ENCODE data around the gene TRAF2.

The TRAF2 gene

DNA sequence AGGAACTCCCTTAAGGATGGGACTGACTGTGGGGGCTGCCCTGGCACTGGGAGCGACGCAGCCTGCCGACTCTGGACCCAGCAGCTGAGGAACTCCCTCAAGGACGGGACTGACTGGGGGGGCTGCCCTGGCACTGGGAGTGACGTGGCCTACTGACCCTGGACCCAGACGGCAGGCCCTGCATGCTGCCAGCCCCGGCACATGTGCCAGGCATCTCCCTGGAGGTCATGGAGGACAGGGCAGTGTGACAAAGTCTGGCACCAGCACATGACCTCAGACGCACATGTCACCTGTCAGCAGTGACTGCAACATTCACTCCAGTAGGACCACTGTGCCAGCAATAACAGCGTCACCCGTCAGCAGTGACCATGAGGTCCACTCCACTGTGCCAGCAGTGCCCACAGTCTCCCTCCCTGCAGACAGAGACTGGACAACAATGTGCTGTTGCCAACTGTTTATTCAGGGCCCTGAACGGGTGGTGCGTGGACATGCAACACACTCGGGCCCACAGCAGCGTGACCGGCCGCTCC, 53.7 kb downstream of the TRAF2 start:
- Mint-ChIP-seq H3K4me1 (peaks cover 21% of the 10 kb centered on the region), H3K4me3 (no peak overlapping the region), H3K27ac (peak overlapping the region in 1 of 2 donors; percentile 95), H3K9me3 (no peaks in the 10 kb centered on the region), H3K27me3 (no peaks in the 10 kb centered on the region)
- ATAC-seq = no peak
- no peak for DNase-seq

DNA sequence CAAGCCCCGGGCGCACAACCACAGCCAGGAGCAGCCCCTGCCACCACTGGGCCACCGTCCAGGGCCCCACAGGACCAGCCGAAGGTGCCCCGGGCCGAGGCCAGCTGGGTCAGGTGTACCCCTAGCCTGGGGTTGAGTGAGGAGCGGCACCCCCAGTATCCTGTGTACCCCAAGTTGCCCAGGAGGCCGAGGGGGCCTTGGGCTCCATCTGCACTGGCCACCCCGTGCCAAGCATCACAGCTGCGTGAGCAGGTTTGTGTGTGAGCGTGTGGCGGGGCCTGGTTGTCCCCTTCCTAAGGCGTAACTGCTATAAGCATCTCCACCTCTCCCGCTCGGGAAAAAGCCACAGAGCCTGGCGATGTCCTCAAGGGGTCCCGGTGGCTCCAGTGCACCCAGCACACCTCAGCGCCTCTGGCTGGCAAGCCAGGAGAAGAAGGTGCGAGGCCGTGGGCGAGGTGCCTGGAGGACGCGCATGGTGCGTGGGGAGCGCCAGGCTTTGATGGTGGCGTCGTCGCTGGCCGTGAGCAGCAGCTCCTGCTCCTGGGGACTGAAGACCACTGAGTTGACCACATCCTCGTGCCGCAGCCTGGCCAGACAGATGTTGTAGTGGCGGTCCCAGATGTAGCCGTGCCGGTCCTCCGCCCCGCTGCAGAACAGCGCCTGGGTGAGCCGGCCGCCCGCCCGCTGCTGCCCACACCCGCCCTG, 54.4 kb downstream of the TRAF2 start:
- ATAC-seq (no peak), DNase-seq (peak in 1 of 2 donors; percentile 11)
- no peak overlapping the region for H3K4me3 Mint-ChIP-seq
- peaks cover 25% of the 10 kb centered on the region for H3K4me1 Mint-ChIP-seq
- no peak overlapping the region for H3K27ac Mint-ChIP-seq
- no peaks in the 10 kb centered on the region for H3K27me3 Mint-ChIP-seq
- no peaks in the 10 kb centered on the region for H3K9me3 Mint-ChIP-seq

DNA sequence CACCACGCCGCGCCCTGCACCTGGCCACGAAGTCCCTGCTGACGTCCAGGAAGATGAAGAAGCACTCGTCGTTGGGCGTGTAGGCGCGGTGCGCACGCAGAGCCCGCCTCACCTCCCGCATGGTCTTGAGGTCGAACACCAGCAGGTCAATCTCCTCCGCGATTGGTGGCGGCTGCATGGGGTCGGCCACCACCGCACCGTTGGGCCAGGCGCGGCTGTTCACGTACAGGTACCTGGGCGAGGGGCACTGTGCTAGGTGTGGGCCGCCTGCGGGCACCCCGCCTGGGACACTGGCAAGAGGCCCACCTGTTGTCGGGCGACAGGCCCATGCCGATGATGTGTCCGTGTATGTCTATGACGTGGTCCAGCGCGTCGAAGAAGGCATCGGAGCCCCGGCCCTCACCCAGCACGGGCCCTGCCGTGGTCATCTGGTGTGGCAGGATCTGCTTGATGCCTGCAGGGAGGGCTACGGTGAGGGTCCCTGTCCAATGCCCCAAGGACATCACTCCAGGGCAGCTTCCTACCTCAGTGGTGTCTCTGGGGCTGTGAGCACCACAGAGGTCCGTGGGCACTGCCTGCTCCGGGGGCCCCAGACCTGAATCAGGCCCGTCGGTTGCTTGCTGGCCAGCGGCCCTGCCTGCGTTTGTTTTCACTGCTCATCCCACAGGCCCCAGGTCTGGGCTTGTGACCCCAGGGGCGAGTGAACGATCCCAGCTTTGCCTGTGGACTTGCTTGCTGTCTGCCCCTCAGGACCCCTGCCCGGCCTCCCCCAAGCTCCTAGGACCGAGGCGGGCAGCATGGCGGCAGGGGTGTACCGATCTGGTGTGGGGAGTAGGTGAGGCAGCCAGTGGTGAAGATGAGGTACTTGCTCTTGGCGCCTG, 55.2 kb downstream of the TRAF2 start:
- DNase-seq (no peak), ATAC-seq (no peak)
- Mint-ChIP-seq H3K9me3 (no peaks in the 10 kb centered on the region), H3K4me1 (peaks cover 25% of the 10 kb centered on the region), H3K27ac (peak overlapping the region in 1 of 2 donors; percentile 42), H3K27me3 (no peaks in the 10 kb centered on the region), H3K4me3 (peak overlapping the region in 1 of 2 donors; percentile 54)

DNA sequence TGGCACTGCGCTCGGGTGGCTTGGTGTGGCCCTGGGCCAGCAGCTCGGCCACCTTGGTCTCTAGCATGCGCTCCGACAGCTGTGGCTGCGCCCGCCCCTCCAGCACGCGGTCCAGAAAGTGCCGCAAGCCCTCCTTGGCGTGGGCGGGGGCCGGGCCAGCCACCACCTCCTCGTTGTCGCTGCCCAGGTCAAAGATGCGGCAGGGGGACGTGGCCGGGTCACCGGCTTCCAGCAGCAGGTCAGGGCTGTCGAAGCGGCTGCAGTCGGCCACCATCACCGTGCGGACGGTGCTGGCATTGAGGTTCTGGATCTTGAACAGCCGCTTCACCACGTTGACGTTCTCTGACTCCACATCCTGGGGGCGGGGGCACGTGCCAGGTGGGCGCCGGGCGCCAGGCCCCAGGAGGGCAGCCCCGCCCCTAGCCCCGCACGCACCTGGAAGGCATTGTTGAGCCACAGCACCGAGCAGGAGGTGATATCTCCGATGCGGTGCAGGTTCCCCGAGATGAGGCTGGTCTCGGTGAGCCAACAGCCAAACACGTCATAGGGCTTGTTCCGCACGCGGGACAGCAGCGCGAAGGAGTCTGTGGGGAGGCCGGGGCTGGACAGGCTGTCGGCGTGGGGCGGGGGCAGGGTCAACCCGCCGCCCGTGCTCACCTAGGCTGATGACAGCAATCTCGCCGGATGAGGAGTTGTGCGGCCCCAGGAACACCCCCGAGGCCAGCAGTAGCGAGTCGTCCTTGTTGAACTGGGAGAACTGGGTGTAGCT, 56.0 kb downstream of the TRAF2 start:
- Mint-ChIP-seq H3K27ac (peak overlapping the region in 1 of 2 donors; percentile 80), H3K4me1 (peaks cover 30% of the 10 kb centered on the region), H3K4me3 (peak overlapping the region; percentile 15 to 83), H3K27me3 (no peaks in the 10 kb centered on the region), H3K9me3 (no peaks in the 10 kb centered on the region)
- ATAC-seq = no peak
- no peak for DNase-seq

DNA sequence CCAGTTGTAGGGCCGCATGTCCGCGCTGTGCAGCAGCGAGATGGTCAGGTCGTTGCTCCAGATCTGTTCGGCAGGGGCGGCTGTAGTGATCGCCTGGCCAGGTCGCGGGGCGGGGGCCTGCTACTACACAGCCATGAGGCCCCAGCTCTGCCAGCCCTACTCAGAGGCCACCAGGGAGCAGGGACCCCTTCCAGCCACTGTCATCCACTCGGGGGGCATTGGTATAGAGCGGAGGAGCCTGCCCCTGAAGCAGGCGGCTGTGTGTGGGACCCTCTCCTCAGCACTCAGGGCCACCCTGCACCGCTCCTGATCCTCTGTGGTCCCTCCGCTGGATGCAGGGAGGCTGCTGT, 56.5 kb downstream of the TRAF2 start:
- Mint-ChIP-seq H3K4me1 (peaks cover 35% of the 10 kb centered on the region), H3K9me3 (no peaks in the 10 kb centered on the region), H3K27ac (peak overlapping the region in 1 of 2 donors; percentile 80), H3K4me3 (peak overlapping the region; percentile 82 to 83), H3K27me3 (no peaks in the 10 kb centered on the region)
- ATAC-seq = no peak
- no peak for DNase-seq

DNA sequence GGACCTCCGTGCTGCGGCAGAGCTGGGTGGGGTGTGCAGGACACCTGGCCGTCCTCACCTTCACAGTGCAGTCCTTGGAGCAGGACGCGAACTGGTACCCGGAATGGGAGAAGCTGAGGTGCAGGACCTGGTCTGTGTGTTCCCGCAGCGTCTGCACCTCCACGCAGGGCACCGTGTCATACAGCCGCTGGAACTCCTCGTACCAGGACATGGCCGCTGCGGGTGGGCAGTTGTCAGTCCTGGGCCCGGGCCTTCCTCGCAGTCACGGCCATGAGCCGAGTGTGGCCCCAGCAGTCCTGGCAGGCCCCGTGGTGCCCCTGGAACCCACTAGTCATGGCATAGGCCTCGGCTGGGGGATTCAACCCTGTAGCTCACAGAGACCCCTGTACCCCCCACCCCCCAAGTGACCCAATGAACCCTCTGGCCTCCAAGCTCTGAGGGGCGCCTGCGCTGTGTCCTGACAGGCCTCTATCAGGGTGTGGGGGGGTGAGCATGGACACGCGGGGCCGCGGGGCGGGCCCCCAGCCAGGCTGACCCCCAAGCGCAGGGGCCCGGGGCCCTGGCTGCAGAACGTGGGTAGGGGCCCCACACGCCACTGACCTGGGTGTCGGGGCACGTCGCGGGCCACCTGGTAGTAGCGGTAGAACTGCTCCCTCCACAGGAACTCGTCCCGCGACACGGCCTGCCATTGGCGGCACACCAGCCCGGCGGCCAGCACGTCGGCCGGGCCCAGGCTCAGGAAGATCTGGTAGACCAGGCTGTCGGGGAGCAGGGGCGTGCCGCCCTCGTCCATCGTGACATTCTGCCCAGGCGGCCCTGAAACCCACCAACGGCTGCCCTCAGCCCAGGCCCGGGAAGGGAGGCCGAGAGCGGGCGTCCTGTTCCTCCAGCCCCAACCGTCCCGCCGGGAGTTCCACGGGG, 57.2 kb downstream of the TRAF2 start:
- Mint-ChIP-seq H3K27me3 (no peaks in the 10 kb centered on the region), H3K4me3 (peak overlapping the region; percentile 82 to 83), H3K4me1 (peaks cover 40% of the 10 kb centered on the region), H3K27ac (peak overlapping the region in 1 of 2 donors; percentile 82), H3K9me3 (no peaks in the 10 kb centered on the region)
- DNase-seq (peak; percentile 64 to 66), ATAC-seq (peak; percentile 52)

DNA sequence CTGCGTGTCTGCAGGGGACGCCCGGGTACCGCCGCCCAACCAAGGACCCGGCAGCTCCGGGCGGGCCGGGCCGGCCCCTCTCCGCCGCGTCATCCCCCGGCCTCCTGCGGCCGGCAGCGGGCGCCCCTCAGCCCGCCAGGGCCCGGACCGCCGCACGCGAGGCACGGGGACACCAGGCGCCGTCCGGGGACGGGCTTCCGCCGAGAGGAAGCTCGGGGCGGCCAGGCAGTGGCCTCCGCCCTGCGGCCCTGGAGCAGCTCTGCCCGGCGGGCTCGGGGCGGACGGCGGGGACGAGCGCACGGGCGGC, 57.8 kb downstream of the TRAF2 start:
- ATAC-seq (peak; percentile 66), DNase-seq (peak in 1 of 2 donors; percentile 69)
- peaks cover 40% of the 10 kb centered on the region for H3K4me1 Mint-ChIP-seq
- no peaks in the 10 kb centered on the region for H3K9me3 Mint-ChIP-seq
- peak overlapping the region; percentile 82 to 83 for H3K4me3 Mint-ChIP-seq
- H3K27ac Mint-ChIP-seq = peak overlapping the region in 1 of 2 donors; percentile 82
- no peaks in the 10 kb centered on the region for H3K27me3 Mint-ChIP-seq

DNA sequence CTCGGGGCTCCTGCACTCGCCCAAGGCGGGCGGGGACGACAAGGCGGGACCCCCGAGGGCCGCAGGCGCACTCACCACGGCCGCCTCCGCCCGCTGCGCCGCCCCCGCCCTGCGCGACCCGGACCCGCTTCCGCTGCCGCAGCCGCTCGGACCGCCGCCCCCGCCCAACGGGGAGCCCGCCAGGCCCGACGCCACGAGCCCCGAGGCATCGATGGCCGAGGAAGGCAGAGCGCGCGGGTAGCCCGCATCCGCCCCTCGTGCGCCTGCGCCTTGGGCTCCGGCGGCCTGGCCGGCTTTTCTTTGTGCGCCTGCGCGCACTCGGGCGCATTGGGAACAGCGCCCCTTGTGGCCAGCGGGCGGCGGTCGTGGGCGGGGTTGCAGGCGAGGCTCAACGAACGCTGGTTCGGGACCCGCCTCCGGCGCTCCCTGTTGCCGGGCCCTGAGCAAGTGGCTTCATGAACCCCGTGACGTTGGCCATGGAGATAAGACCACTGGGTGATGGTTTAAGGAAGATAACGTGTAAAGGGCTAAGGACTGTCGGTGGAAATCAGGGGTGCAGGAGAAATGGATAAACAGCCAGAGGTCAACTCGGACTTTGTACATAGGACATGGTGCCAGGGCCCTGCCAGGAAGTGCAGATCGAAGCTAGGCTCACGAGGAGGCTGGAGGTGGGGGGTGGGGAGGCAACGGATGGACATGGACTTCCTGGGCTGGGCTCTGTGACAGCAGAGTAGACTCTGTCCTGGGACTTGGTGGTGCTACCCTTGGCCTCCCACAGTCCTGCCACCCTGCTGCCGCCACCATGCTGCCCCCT, 58.4 kb downstream of the TRAF2 start, which contains the start of the genes C8G and FBXW5:
Gene C8G (plus strand): TSS at position 725 of the 814 bp plus-strand sequence. CDS start 78 bp downstream, at position 803.
Gene FBXW5 (minus strand): TSS at position 220 of the 814 bp plus-strand sequence. CDS start 655 bp downstream, outside the sequence.
- Mint-ChIP-seq H3K27ac (peak within 1 kb of the TSS in 1 of 2 donors; percentile 95), H3K4me3 (peak within 1 kb of the TSS; percentile 82 to 83), H3K27me3 (no peaks in the 10 kb centered on the region), H3K4me1 (peaks cover 35% of the 10 kb centered on the region), H3K9me3 (no peaks in the 10 kb centered on the region)
- ATAC-seq = peak; percentile 81
- DNase-seq = peak; percentile 97 to 98

DNA sequence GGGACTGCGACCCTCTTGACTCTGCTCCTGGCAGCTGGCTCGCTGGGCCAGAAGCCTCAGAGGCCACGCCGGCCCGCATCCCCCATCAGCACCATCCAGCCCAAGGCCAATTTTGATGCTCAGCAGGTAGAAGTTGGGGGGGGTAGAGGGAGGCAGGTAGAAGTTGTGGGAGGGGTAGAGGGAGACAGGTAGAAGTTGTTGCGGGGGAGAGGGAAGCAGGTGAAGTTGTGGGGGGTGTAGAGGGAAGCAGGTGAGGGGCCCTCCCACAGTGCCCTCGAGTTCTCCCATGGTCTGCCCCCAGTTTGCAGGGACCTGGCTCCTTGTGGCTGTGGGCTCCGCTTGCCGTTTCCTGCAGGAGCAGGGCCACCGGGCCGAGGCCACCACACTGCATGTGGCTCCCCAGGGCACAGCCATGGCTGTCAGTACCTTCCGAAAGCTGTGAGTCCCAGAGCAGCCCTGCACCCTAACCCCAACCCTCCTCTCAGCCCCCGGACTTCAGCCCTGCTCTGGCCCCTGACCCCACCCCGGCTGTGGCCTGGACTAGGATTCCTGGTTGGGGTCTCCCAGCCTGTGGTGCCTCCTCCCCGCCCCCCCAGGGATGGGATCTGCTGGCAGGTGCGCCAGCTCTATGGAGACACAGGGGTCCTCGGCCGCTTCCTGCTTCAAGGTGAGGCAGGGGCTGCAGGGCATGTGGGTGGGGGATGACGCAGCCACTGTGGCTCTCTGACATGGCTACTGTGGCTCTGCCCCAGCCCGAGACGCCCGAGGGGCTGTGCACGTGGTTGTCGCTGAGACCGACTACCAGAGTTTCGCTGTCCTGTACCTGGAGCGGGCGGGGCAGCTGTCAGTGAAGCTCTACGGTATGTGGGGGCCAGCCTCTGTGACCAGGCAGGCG, 59.3 kb downstream of the TRAF2 start:
- no peaks in the 10 kb centered on the region for H3K9me3 Mint-ChIP-seq
- DNase-seq = no peak
- no peak for ATAC-seq
- H3K4me3 Mint-ChIP-seq = no peak overlapping the region
- peak overlapping the region in 1 of 2 donors; percentile 95 for H3K27ac Mint-ChIP-seq
- peaks cover 42% of the 10 kb centered on the region for H3K4me1 Mint-ChIP-seq
- no peaks in the 10 kb centered on the region for H3K27me3 Mint-ChIP-seq

DNA sequence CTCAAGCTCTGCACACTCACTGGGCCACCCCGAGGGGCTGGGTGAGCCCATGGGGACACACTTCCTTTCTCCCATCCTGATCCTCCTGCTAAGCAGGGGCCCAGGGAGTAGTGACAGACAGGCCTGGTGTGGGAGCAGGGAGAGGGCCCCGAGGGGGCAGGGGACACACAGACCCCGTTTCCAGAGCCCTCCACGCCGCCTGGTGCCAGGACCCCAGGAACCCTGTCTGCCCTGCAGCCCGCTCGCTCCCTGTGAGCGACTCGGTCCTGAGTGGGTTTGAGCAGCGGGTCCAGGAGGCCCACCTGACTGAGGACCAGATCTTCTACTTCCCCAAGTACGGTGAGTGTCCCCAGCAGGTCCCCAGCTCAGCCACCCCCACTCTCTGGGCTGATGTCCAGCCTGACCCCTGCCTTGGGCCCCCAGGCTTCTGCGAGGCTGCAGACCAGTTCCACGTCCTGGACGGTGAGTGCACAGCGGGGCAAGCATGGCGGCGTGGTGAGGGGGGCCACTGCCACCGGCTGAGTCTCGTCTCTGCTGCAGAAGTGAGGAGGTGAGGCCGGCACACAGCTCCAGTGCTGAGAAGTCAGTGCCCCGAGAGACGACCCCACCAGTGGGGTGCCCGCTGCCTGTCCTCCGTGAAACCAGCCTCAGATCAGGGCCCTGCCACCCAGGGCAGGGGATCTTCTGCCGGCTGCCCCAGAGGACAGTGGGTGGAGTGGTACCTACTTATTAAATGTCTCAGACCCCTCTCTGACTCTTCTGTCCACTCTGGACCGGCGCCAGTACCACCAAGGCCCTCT, 60.1 kb downstream of the TRAF2 start:
- Mint-ChIP-seq H3K27ac (no peak overlapping the region), H3K4me3 (no peak overlapping the region), H3K9me3 (no peaks in the 10 kb centered on the region), H3K4me1 (peaks cover 44% of the 10 kb centered on the region), H3K27me3 (no peaks in the 10 kb centered on the region)
- ATAC-seq (no peak), DNase-seq (no peak)

DNA sequence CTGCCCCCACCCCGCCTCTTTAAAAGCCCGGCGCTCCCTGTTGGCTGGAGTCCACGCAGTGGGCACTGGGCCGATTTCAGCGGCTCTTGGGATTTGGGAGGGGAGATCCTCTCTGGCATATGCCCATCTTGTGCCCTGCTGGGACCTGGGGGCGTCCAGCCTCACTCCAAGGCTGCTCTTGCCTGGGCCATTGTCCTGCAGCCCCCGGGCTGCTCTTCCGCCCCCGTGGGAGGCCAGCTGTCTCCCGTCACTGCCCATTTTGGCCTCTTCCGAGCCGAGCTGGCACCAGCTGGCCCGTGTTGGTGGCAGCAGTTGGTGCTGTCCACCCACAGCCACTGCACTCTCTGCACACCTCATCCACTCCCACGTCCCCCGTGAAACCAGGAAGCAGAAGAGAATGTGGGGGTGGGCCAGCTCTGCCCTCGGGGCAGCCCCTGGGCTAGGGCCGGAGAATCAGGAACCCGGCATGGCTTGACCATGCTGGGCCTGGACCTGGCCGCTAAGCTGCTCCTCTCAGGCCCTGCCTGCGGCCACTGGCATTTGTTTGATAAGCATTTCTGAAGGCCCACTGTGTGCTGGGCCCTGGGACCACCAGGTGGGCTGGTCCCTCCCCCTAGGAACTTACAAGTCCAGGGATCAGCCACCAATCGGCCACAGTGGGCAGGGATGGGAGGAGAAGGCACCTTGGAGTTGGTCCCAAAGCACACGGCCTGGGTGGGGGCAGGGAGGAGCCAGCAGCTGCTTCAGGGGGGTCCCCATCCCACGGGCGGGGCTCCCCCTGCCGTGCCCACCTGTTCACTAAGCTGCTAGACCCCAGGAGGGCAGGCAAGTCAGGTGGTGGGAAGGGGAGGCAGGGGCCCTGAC, 60.9 kb downstream of the TRAF2 start:
- Mint-ChIP-seq H3K27me3 (no peaks in the 10 kb centered on the region), H3K4me1 (peaks cover 44% of the 10 kb centered on the region), H3K9me3 (no peaks in the 10 kb centered on the region), H3K4me3 (no peak overlapping the region), H3K27ac (peak overlapping the region in 1 of 2 donors; percentile 4)
- ATAC-seq (no peak), DNase-seq (no peak)
